Stimulated activated CD4-positive, alpha-beta T cell treated with anti-CD3 and anti-CD28 coated beads, Interleukin-15, amount 100 ng/mL, for 48 hours (primary cell): Measurements from ENCODE around the gene LGMN.

Experiments used
- DNase-seq, 2 donors: peaks; one replicate each; pipeline ENCODE4 v3.0.0-alpha.2; 2020; ENCODE audit warnings: low read depth in 2 of 2

LGMN gene

DNA sequence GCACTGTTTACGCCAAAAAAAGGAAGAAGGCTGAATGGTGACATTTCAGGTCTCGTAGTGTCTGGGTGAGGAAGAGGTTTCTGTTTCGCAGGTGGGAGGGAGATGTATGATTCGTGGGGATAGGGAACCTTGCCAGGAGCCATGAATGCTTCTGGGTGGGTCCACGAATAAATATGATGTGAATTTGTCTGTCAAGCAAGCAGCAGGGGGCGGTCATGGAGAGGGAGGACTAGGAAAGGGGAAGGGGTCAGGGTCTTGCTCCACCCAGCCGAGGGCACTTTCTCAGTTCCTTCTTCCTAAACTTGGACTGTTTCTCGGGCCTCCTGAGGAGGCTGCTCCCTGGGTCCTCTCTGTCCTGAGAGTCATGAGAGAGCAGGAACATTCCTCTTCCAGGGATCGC, 72.5 kb downstream of the LGMN start:
- DNase-seq, result no peak

DNA sequence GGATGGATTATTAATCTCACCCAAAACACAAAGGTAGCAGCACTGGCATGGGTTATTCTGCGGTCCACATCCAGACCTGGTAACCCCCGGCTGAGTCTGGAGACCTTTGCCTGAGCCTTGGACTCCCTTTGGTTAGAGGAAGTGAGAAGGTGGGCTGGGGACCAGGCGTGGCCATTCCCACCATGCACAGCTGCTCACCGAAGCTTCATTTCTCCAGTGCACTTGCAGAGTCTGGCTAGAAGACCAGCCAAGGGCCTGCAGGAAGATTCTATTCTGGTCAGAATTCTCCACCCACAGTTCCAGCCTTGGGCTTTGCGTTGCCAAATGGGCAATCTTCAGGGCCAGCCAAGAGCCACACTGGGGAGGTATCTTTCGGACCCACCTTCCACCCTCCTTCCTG, 73.0 kb downstream of the LGMN start:
- no peak for DNase-seq

DNA sequence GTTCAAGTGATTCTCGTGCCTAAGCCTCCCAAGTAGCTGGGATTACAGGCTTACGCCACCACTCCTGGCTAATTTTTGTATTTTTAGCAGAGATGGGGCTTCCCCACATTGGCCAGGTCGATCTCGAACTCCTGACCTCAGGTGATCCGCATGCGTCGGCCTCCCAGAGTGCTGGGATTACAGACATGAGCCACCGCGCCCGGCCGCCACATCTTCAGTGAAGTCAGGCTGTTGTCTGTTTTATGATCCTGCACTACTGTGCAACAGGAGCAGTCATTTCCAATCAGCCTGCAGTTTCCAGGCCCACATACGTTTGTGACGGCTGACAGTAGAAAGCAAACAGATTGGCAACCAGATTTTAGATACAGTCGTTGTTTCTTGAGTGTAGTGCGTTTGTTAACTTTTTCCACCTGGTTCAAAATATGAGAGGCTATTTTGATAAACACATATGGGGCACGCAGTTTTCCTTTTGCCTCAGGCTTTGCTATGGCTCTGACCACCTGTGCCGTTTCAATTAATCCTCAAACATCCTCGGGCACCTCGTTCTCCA, 74.8 kb downstream of the LGMN start:
- no peak for DNase-seq

DNA sequence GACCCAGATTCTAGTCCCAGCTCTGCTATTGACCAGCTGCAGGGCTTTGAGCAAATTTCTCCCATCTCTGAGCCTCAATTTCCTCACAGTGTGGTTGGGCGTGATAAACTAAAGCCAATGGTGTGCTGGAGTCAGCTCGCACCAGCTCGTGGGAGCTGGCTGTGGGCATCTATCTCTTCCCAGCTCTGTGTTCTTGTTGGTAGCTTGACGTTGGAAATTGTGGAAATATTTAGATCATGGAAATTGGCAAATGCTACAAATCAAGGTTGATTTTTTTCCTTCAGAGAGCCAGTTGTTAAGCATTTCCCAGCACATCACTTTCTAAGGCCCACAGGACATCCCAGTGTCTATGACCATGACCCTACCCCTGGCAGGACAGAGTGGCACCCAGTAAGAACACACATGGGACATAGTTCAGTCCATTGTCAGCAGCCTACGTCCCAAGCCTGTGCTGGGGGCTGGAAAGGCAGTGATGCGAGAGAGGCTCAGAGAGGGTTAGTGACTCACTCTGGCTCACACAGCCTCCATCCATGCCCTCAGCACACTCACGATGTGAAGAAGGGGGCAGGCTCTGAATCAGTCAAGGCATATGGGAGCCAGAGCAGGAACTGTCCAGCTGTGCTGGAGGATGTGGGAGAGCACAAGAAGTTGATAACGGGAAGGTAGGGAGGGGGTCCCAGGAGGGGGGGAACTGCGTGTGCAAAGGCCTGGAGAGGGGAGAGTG, 77.6 kb downstream of the LGMN start:
- no peak for DNase-seq

DNA sequence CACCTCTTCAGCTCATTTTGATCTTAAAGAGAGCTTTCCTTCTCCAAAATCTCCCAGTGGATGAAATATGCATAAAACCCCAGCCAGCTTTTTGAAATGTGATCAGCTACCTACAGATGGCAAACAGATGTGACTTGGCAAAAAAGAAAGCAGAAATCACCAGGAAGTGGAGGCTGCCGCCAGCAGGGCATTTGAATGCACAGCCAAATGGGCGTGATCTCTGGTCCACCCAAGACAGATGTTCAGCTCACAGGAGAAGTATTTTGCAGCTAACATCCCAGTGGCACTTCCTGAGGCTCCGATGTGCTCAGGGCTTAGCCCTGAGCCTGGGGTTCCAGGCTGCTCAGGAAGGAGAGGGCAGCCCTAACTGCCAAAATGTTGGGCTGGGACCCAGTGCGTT, 78.3 kb downstream of the LGMN start:
- DNase-seq, result no peak

DNA sequence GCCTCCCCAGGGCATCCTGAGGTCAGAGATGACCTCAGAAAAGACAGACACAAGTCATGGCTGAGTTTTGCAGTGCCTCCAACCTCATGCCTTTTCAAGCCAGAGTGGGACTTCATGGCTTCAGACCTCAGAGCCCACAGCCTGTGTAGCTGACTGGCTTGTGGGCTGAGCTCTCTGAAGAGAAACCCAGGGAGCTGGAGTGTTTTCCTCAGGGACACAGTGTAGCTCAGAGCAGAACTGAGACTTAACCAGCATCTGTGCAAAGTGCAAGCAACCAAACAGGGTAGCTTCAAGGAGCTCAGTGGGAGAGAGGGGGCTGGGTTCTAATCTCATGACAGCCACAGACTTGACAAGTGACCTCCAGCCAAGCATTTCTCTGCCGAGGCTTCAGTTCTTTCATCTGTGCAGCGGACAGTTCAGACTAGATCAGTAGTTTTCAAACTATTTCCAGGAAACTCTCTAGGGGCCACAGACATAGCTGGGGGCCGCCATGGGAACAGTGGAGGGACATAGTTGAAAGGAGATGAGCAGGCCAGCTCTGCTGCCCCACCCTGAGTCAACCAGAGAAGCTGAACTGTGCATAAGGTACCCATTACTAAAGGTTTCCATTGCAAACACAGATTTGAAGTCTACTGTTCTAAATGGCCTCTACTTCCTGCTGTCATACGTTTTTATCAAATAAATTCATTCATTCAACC, 80.0 kb downstream of the LGMN start:
- DNase-seq, result no peak

DNA sequence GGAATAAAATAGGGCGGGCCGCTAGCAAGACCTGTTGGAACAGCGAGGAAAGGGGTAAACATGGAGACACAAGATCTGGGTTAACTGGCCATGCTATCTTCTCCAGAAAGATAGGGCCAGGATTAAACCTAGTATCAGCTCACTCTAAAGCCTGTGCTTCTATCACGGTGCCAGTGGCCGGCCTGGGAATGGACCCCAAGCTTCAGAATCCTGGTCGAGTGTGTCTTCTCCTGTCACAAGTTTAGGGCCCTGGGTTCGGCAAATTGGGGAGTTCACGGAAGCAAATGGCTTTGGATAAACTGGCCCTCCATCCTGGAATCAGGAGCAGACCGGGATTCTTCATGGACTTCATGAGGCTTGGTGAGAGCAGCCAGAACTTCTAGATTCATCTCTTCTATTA, 82.2 kb downstream of the LGMN start:
- no peak for DNase-seq

DNA sequence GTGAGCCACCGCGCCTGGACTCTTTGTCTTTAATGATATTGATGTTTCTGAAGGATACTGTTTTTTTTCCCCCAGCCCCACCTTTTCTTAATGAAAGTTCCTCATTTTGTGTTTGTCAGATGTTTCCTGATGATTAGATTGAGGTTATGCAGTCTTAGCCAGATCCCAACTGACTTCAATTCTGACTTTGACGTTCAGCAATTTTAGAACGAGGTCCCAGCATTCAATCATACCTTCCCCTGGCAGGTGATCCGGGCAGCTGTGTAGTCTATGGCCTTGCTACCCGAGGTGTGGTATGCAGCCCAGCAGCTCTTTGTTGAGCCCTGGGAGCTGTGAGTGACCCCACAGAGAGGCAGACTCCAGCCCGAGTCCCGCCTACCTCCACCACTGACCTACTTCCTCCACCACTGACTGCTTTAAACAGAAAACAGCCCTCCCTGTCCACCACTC, 82.7 kb downstream of the LGMN start:
- DNase-seq, result no peak

DNA sequence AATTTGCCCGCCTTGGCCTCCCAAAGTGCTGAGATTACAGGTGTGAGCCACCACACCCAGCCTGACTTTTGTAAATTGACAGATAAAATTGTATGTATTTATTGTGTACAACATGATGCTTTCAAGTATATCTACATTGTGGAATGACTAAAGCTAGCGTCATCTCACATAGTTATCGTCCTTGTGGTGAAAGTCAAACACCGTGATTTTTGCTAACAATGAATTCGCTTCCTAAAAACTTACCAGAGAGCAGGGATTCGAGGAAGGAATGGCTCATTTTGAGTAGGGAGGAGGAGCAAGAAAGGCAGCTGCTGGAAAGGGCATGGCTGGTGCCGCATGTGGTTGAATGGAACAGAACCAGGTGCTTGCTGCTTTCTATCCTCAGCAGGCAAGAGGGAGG, 85.4 kb downstream of the LGMN start:
- no peak for DNase-seq

DNA sequence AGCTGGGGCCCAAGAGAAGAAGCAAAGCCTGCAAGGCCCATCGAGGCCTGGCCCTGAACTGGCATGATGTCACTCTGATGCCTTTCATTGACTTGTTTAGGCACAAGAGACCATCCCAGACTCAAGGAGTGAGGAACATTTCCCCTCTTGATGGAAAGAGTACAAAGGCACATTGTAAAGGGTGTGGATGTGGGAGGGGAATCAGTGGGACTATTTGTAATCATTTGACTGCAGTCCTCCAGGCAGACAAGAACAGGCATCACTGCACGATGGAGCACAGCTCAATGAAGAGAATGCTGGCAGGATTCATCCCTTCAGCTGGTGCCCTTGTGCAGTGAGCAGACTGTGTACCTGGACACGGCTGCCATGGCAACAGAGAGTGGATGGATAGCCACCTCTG, 87.9 kb downstream of the LGMN start:
- DNase-seq, result no peak

DNA sequence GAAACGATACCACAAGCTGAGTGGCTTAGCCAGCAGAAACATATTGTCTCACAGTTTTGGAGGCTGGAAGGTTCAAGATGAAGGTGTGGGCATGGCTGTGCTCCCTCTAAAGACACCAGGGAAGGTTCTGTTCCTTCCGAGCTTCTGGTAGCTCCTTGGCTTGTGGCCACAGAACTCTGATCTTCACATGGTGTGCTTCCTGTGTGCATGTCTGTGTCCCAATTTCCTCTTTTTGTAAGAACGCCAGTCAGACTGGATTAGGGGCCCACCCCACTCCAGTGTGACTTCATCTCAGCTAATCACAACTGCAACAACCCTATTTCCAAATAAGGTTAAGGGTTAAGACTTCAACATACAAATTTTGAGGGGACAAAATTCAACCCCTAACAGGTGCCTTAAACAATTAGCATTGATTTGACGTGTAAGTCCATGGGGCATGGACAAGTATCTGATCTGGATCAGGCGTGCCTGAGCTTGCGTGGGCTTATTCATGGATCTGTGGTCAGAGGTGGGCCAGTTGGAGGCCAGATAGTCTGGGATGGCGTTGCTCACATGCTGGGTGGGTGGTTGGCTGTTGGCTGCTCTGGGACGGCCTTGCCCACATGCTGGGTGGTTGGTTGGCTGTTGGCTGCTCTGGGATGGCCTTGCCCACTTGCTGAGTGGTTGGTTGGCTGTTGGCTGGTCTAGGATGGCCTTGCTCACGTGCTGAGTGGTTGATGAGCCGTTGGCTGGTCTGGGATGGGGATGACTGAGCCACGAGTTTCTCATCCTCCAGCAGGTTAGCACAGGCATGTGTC, 88.5 kb downstream of the LGMN start:
- no peak for DNase-seq

DNA sequence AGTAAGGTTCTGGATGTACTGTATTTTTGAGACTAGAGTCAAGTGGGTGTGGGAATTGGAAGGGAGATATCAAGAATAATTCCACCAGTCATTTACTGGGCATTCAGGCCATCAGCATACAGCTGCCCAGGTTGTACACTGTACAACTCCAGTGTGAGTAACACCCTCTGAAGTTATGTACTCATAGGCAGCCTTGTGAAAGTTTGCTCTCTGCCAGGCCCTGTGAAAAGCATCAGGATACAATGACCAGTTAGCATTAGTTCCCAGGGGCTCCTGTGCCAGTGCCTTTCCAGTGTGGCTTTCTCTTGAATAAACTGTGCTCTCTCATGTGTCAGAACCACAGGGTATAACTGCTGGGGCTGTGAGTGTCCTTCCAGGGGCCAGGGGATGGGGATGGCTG, 89.7 kb downstream of the LGMN start:
- no peak for DNase-seq

DNA sequence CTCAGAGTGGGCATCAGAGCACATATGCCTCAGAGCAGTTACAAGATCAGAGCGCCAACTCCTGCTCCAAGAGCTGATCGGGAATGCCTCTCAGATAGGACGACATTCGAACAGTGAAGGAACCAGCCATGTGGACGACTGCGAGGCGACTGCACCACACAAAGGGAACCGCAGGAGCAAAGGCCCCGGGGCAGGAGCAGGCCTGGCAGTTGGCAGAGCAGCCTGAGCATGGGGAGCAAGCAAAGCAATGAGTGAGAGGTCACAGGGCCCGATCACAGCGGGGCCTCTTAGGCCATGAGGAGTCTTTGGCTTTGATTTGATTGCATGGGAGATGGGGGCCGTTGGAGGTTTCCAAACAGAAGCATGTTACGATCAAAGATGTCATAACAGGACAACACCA, 90.3 kb downstream of the LGMN start:
- DNase-seq, result no peak

DNA sequence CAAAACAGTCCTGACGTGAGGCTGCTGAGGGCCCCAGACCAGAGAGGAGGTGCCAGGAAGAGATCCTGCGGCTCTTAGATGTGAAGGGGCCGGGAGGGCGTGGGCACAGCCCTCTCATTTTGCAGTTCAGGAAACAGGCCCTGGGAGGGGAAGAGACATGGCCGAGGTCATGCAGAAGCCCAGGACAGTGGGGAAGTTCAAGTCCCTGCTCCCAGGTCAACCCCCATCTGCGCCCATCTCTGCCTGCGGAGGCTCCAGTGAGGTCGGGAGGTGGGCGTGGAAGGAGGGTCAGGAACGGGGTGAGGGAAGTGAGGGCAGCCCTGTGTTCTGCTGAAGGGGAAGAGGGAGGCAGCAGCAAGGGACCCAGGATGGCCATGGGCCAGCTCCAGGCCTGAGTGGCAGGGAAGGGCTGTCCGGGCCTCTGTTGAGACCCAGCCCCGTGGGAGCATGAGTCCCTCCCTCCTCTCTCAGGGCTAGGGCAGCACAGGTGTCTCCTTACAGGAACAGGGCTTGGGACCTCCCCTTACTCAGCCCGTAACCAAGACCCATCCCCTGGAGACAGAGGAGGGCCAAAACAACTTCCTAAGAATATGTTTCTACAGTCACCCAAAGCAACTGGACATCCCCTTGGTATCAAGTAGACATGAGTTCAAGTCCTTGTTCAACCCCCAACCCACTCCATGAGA, 90.8 kb downstream of the LGMN start:
- no peak for DNase-seq

DNA sequence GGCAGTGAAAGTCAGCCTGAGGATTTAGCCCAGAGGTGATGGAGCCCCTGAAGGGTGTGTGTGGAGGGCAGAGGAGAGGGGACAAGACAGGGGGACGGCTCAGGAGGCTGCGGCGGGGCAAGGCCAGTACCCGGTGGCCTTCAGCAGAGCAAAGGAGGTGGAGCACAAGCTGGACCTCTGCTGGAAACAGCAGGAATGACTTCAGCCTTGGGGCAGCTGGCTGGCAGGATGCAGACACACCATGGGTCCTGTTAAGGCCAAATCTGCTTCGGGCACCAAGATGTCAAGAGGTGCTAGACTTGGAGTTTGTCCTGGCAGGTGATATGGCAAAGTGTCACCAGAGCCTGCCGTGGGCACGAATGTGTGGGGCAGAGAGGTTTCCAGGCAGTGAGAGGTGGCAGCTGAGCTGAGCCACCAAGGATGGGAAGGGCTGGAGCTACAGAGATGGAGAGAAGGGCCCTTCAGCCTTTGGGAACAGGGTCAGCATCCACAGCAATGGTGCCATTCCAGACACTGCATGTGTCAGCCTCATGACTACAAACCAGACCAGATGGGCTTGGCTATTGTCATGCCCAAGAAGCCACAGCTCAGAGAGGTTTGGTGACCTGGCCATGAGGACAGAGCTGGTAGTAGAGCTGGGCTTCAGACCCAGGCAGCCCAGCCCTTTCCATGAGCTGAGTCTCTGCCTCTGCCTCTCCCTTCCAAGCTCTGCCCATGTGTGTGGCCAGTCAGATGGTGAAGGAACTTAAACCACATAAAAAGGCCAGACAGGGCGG, 91.9 kb downstream of the LGMN start:
- DNase-seq, result no peak

DNA sequence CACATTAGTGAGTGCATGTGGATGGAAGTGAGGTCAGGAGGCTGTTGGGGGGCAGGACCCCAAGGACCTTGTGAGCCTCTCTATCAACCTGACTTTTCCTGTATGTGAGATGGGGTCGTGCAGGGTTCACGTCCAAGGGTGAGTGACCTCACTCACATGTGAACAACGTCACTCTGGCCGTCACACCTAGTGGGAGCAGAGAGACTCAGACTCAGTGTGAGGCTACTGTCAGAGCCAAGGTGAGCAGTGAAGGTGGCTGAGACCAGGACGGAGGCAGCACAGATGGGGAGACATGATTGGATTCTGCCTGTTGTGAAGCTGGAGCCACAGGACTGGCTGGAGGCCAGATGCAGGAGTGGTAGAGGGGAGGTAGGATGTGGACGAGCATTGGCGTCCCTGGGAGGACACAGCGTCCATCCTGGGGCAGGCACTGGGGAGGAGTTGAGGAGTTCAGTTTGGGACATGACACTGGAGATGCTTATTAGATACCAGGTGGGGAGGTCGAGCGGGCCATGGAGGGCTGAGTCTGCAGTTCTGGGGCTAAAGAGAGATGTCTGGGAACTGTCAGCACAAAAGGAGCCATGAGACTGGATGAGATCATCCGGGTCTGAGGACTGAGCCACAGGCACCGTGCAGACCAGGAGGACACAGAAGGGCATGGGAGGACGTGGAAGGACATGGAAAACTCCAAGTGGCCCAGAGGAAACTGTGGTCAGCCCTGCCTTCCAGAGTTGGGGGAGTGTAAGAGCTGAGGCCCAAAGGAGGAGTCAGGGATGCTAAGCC, 92.8 kb downstream of the LGMN start:
- DNase-seq, result no peak

DNA sequence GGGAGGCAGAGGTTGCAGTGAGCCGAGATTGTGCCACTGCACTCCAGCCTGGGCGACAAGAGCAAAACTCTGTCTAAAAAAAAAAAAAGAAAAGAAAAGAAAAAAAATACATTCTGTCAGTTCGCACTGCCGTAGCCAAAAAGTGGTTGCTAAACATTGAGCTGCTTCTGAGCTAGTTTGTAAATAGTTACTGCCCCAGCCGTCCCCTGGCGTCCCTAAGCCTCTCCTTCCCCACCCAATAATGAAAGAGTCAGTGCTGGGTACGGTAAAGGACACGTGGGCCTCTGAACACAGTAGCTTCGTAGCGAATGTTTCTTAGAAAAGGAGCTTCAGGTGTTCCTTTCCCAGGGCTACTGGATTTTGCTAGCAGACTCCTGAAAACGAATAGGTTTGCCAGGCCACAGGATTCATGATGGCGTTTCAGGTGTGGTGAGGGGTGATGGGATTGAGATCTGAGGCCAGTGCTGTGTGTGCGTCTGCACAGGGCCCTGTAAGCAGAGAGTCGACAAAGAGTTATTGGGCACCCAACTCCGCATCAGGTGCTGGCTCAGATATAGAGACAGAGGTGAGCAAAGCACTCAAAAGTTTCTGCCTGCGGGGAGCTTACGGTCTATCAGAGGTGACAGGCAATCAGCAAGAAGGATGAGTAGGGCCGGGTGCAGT, 94.1 kb downstream of the LGMN start:
- DNase-seq, result no peak
